Nephron (organoid): ENCODE measurements around the gene LPP.
"Not testable (repeated sequence)": the region's sequence is repeated elsewhere in the genome, so short reads cannot be mapped to it uniquely, and the experiment has no call there.

ENCODE experiments used
- H3K27ac Mint-ChIP-seq, 3 experiments: 2 replicates each; pipeline ENCODE4 v1.8.0; 2020; ENCODE audit warnings: mixed read lengths in 3 of 3, mild to moderate bottlenecking in 2 of 3, moderate library complexity in 1 of 3
- H3K27me3 Mint-ChIP-seq: 2 replicates; pipeline ENCODE4 v1.8.0; 2021; ENCODE audit warnings: low read depth, mild to moderate bottlenecking, moderate library complexity, mixed read lengths
- H3K36me3 Mint-ChIP-seq: 2 replicates; pipeline ENCODE4 v1.8.0; 2020; ENCODE audit warnings: low read depth, mixed read lengths
- H3K4me1 Mint-ChIP-seq: 2 replicates; pipeline ENCODE4 v1.8.0; 2020; ENCODE audit warnings: mixed read lengths
- H3K4me3 Mint-ChIP-seq, 3 experiments: 2 replicates each; pipeline ENCODE4 v1.8.0; 2020; ENCODE audit warnings: mild to moderate bottlenecking in 3 of 3, mixed read lengths in 3 of 3, moderate library complexity in 2 of 3
- H3K9me3 Mint-ChIP-seq: 2 replicates; pipeline ENCODE4 v1.8.0; 2020; ENCODE audit warnings: mixed read lengths
- CTCF ChIP-seq, 3 experiments: fragments of 200-600 bp; sonication (generic); IDR thresholded peaks; one replicate each; pipeline ENCODE4 v1.5.0; 2021; ENCODE audit warnings: antibody characterized with exemption in 3 of 3; ENCODE audit not compliant: unreplicated experiment in 3 of 3

LPP gene

DNA sequence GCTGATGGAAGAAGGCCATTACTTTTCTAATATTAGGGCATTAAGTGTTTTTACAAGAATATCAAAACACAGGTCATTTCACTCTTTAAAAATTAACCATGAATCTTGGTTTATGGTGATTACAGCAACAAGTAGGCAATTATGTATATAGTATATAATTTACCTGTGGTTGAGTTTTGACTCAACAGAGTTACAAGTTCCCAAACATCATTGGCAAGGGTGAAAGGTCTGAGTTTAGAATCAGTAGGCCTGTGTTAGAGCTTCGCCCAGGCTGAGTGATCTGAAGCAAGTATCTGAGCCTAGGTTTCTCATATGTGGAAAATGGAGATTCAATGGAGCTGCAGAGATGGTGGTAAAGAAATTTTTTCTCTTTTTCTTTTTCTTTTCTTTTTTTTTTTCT is 25.1 kb upstream of the LPP start:
- H3K4me3 Mint-ChIP-seq: no peak overlapping the region
- no peaks in the 10 kb centered on the region for H3K36me3 Mint-ChIP-seq
- peaks cover 27% of the 10 kb centered on the region for H3K27me3 Mint-ChIP-seq
- H3K27ac Mint-ChIP-seq: no peak overlapping the region
- H3K4me1 Mint-ChIP-seq: peaks cover 7% of the 10 kb centered on the region
- no peak for TF ChIP-seq CTCF (IDR thresholded peaks at IDR 0.05; ENCODE audit: unreplicated experiment in 3 of 3)
- H3K9me3 Mint-ChIP-seq: peaks cover 2% of the 10 kb centered on the region

- not testable (repeated sequence) for H3K9me3 Mint-ChIP-seq, H3K4me1 Mint-ChIP-seq, H3K4me3 Mint-ChIP-seq, H3K27ac Mint-ChIP-seq, H3K36me3 Mint-ChIP-seq
- H3K27me3 Mint-ChIP-seq: peaks cover 17% of the 10 kb centered on the region
These were observed 22.9 kb upstream of the LPP start for GRCh38 chr3:188131023-188131422.

DNA sequence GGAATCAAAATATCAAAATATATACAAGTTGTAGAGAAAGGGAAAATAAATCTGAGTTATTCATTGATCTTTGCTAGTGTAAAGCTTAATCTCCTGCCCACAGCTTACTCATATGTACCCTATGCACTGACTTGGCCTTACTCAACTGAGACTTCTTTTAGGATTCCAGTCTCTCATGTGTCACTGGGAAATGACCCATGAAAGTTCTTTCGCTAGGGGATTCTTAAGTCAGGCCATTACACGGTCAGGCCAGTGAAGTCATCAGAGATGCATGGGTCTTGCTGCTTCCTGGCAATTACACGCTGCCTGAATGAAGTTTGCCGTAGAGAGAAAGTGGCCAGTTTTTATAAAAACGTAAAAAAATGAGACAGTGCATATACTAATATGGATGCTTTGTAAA is 20.7 kb upstream of the LPP start:
- peaks cover 3% of the 10 kb centered on the region for H3K4me1 Mint-ChIP-seq
- H3K27ac Mint-ChIP-seq: no peak overlapping the region
- H3K4me3 Mint-ChIP-seq: no peak overlapping the region
- peaks cover 5% of the 10 kb centered on the region for H3K9me3 Mint-ChIP-seq
- no peak for TF ChIP-seq CTCF (IDR thresholded peaks at IDR 0.05; ENCODE audit: unreplicated experiment in 3 of 3)
- H3K36me3 Mint-ChIP-seq: no peaks in the 10 kb centered on the region
- H3K27me3 Mint-ChIP-seq: peaks cover 19% of the 10 kb centered on the region

GRCh38 chr3:188133646-188134045 is 20.3 kb upstream of the LPP start:
- TF ChIP-seq CTCF (IDR thresholded peaks at IDR 0.05; ENCODE audit: unreplicated experiment in 3 of 3): no peak
- H3K27ac Mint-ChIP-seq: no peak overlapping the region
- peaks cover 5% of the 10 kb centered on the region for H3K9me3 Mint-ChIP-seq
- H3K4me3 Mint-ChIP-seq: no peak overlapping the region
- H3K36me3 Mint-ChIP-seq: no peaks in the 10 kb centered on the region
- peaks cover 18% of the 10 kb centered on the region for H3K27me3 Mint-ChIP-seq
- peaks cover 3% of the 10 kb centered on the region for H3K4me1 Mint-ChIP-seq

- no peaks in the 10 kb centered on the region for H3K4me1 Mint-ChIP-seq
- H3K36me3 Mint-ChIP-seq: no peaks in the 10 kb centered on the region
- H3K27me3 Mint-ChIP-seq: peaks cover 18% of the 10 kb centered on the region
- H3K4me3 Mint-ChIP-seq: no peak overlapping the region
- no peak for TF ChIP-seq CTCF (IDR thresholded peaks at IDR 0.05; ENCODE audit: unreplicated experiment in 3 of 3)
- no peak overlapping the region for H3K27ac Mint-ChIP-seq
- H3K9me3 Mint-ChIP-seq: peaks cover 5% of the 10 kb centered on the region
These were observed 19.9 kb upstream of the LPP start for GRCh38 chr3:188134079-188134478.

DNA sequence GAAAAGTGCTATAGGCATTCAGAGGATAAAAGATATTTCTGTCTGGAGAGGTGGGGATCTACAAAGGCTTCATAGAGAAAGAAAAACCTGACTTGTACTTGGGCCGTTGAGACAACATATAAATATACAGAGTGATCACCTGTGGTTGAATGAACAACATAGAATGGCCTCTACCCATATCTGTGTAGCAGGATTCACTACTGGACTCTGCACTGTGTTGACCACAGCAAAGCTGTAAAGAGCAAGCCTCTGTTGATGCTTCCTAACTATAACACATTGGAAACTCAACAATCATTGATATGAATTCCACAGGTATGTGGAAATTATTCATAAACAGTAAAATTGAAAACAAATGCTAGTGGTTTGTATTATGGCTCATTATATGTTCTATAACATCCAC is 19.1 kb upstream of the LPP start:
- Mint-ChIP-seq H3K36me3 (no peaks in the 10 kb centered on the region), H3K9me3 (peaks cover 5% of the 10 kb centered on the region), H3K27ac (no peak overlapping the region), H3K27me3 (peaks cover 18% of the 10 kb centered on the region), H3K4me1 (no peaks in the 10 kb centered on the region), H3K4me3 (no peak overlapping the region)
- TF ChIP-seq CTCF (IDR thresholded peaks at IDR 0.05; ENCODE audit: unreplicated experiment in 3 of 3): no peak
